Iris pigment epithelial cell (primary cell): ENCODE results near the gene CDRT4.

ENCODE experiments used
- DNase-seq: peaks from one replicate; pipeline ENCODE4 v3.0.0-alpha.2; 2011; ENCODE audit warnings: low read depth

The CDRT4 gene

DNA sequence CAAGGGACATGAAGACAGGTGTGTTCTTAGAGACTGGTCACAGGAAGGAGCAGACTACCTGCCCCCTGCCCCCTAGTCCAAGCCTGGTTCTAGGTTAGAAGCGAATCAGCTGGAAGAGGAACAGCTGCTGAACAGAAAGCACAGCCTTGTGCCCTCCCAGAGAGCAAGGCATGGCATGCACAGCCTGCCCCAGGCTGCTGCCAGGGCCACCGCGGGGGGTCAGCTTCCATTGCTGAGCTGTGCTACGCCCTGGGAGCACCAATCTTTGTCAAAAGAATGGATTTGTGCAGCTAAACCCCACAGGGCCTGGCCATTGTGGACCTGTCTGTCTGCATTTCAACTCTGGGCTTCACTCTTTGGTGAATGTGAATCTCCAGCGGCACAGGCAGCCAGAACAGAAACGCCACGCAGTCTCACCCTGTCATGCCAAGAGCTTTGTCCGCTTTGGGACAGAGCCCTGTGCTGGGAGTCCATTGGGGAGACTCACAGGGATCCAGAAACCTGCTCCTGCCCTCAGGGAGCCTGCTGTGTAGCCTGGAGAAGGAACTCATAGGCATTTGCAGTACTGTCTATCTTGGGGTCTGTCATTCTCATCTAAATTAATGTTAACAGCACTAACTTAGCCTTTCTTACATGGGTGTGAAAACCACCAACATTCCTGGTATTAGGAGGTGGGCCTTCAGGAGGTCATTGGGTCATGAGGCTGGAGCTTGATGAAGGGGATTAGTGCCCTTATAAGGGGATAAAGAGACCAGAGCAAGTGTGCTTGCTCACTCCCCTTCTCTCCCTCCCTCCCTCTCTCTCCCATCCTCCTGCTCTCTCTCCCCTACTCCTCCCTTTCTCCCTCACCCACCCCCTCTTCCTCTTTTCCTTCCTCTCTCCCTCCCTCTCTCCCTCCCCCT, 25.6 kb upstream of the CDRT4 start:
- no peak for DNase-seq

DNA sequence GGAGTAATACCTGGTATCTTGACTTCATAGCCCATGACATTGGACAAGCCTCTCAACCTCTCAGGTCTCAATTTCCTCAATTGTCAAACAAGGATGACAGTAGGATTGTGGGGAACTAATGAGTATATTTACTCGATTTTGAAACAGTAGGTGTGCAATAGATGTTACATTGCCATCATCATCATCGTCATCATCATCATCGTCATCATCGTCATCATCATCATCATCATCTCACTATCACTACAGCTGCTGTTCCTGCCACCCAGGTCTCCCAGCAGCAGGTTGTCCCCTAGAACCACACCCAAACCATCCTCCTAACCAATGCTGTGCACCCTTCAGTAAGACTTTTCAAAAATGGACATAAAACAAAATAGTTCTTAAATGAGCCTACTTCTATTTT, 24.8 kb upstream of the CDRT4 start:
- no peak for DNase-seq

DNA sequence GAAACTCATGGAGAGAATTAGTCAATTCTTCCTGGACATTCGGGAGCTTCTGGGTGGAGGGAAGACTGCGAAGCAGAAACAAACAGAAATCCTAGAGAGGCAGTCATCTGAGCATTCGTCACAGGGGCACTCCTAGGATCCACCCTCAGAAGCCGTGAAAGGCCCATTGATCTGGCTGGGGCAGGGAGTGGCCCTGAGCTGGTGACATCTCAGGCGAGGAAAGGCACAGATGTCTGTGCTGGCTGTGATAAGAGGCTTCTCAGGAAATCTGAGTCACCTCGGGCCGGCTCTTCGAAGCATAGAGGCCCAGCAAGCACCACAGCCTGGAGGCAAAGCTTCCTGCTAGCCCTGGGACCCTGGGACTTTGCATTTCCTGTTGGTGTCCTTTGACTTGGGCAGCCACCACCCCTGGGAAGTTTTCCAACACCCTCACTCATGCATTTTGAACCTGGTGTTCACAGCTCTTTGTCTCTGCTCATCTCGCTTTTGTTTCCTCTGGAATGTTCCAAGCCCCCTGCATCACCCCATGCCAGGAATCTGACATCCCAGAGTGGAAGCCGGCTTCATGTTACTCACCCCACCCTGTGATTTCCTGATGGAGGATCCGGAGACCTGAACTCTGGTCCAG, 23.3 kb upstream of the CDRT4 start:
- DNase-seq: peak; percentile 69

DNA sequence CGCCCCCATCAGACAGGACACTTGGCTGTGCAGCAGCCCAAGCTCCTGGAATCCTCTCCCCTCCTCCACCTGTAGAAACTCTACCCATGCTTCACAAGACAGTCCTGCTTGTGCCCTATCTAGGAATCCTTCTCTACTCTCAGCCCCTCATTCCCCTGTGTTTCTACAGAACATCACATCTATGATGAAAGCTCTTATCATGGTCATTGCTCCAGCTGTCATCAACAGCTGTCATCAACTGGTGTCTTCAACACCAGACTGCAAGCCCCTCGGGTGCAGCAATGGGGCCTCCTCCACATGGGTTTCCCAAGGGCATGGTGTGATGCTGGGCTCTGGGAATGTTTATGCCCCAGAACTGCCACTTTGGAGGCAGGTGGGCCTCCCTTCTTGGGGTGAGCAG, 21.1 kb upstream of the CDRT4 start:
- DNase-seq: no peak

DNA sequence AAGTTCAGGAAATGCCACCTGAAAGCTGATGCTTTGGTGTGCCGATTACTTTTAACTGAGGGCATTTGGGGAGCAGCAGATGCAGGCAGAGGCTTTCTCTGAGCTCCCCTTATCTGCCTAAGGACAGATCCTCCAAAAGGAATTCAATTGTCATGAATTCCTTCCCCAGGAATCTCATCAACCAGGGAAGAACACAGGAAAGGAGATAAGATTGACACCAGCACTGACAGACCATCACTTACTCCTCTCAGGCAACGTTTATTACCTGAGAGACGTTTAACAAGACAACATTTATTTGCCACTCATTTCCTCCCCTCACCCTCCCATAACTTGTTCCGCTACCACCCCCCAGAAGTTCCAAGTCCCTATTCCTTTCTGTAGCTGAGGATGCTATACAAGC, 17.6 kb upstream of the CDRT4 start:
- DNase-seq: no peak

DNA sequence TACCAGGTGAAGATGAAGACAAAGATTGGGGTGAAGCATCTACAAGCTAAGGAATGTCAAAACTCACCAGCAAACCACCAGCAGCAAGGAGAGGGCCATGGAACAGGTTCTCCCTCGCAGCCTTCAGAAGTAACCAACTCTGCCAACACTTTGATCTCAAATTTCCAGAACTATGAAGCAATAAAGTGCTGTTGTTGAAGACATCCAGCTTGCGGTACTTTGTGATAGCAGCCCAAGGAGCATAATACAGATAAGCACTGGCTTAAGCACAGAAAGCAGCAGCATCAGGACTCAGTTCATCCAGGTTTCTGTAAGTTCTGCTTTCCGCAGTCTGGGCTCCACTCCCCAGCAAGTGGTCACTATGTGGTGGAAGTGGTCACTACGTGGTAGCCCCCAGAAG, 16.0 kb upstream of the CDRT4 start:
- no peak for DNase-seq

DNA sequence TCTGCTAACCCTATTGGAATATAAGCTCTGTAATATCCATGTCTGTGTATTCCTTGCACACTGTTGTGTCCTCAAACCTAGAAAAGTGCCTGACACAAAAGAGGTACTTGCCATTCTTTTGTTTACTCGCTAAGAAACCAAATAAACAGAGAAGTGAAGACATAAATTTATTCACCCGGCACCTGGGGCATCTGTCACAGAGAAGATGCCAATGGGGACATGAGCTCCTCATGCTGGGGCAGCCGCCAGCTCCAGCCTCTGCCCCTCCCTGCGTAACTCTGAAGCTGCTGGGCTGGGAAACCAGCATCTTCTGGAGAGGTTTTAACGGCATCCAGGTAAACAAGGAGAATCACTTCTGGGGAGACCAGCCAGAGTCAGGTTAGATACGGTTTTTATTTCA, 15.1 kb upstream of the CDRT4 start:
- no peak for DNase-seq

DNA sequence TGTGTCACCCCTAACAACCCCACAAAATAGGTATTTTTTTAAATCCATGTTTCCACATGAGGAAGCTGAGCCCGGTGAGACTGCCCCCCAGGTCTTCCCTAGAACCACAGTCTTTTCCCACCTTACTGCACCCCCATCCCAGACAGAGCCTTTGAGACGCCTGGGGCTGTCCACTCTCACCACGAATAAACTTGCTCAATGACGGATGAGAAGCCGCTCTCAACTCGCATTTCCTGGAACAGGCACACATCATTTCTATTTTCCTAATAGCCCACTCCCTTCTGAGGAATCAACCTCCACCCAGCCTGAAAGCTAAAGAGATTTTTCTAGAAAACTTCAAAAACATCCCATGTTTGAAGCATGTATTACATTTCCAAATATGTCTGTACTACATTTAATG, 14.1 kb upstream of the CDRT4 start:
- DNase-seq: no peak

DNA sequence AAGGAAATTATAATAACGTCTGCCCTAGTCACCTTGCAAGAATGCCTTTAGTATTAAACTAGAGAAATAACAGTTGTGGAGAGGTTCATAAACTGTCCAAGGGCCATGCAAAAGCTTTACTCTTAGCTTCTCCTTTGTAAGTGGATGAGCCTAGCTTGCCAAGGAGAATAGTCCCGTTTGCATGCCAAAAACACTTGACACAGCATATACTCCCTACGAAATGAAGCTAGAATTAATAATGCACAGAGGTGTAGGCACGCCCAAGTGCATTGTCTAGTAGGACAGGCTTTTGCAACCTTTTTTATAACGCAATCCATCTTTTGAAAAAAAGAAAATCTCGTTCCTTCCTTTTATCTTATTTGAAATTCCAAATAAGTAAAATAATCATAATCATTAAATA, 12.8 kb upstream of the CDRT4 start:
- no peak for DNase-seq

DNA sequence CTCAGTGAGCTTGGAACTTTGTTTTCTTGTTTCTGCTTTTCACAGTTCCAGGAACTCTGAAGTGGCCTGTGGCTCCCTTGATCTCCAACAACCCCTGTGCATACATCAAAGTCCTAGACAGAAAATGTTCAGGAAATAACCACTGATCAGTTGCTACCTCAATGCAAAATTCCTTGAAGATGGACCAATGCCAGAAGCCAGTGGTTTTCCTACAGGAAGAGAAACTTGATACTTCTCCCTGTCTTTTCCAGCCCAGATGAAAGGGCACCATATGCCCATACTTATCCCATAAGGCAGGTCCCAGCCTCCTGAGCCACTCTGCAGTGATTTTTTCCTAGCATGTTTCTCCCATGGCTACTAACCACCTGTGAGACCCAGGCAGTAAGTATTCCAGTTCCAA, 12.3 kb upstream of the CDRT4 start:
- DNase-seq: no peak

DNA sequence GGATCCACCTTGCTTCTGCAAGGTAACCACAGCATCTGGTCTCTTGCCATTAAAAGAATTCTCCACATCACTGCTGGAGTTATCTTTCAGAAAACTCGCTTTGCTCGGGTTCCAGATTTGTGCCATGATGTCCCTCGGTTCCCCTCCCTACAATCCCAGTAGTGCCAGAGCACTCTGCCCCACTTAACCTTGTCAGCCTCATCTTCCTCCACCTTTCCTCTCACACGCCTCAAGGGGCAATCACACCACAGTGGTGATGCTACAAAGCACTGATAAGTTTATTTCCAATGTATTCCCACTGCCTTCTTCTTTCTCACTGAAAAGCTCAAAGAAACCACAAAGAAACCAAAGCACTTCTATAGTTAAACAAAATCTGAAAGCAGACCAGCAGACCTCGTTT, 11.4 kb upstream of the CDRT4 start:
- DNase-seq: no peak

DNA sequence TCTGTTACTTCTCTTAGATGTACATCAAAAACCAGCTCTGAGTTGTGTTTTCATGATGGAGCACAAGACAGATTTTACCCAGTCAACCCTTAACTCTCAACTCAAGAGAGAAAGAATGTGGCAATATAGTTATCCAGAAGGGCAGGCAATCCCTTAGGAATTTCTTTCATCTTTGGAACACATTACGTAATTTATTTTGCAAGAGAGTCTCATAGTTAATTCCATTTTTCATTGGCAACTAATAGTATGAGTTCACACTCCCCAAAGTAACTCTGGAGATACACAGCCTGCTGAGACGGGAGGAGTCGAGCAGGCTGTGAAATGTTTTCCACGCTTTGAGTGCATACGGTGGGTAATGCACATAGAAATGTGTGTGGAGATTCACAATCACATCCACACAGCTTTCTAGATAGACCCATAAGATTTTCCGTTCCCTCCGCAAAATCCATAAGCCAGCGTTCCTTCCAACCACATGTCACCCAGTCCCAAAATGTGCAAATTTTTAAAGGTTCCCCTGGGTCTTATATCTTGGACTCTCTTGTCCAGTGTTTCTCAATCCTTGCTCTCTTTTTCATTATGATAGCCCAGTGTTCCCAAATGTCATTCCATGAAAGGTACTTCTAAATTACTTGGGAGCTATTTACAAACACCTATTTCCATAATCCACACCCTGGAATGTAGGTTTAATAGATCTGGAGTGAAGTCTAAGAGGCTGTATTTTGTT, 8.4 kb upstream of the CDRT4 start:
- peak; percentile 61 for DNase-seq

DNA sequence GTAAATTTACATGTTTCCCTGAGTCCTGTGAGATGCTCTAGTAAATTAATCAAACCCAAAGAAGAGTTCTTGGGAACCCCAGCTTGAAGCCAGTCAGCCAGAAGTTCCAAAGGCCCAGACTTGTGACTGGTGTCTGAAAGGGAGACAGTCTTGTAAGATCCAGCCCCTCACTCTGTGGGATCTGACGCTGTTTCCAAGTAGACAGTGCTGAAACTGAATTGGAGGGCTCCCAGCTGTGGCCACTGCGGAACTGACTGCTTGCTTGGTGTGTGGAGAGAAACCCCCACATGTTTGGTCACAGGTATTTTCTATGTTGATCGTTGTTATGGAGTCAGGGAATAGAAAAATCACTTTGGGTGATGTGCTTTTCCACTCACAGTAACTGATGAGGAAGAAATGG, 5.5 kb upstream of the CDRT4 start:
- no peak for DNase-seq

DNA sequence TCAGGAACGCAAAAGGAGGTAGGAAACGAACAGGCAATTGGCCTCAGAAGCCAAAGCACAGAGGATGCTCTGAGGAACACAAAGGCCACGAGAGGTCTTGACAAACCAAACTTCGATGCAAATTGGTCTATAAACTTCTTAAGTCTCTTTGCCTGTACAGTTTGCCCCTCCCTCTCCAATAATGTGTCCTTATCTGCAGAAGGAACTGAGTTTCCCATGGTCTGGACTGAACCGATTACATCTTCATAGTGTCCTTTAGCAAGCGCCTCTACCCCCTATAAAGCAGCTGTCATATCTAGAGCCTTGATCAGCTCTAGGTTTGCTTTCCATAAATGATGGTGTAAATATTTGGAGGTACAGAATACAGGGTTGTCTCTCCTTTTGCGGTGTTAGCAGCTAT, 3.1 kb upstream of the CDRT4 start:
- DNase-seq: no peak

DNA sequence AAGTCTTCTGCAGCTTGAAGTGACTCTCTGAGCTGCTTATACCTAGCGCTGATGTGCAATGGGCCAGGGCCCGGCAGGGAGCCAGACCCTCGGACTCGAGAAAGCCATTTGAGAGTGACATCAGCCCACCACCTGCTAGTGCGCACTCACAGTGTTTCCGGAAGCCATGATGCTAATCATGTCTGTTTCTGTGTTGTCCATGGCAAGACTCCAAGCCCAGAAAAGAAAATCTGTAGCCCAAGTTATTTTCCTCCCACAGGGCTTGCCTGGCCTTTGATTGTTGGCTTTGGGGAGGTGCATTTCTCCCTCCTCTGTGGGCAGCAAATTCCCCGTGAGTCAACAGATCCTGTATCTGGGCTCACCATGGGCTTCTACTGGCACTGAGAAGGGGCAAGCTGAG, 1.8 kb upstream of the CDRT4 start:
- peak; percentile 63 for DNase-seq

DNA sequence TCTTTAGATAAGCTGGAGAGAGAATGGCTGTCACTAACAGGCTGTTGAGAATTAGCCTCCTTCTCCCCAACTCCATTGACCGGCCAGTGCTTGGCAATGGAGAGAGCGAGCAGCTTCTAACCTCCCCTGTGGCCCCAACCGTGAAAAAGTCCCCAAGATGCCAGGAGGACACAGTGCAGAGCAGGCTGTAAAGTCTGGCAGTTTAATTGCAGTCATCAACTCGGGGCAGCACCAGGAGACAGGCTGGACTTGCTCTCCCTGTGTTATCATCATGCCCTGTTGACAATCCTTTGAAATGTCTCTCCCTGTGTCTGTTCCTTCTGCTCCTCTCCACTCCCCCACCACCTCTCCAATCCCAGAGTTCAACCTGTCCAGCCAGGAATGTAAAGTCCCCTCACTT, 705 bp upstream of the CDRT4 start:
- no peak for DNase-seq

DNA sequence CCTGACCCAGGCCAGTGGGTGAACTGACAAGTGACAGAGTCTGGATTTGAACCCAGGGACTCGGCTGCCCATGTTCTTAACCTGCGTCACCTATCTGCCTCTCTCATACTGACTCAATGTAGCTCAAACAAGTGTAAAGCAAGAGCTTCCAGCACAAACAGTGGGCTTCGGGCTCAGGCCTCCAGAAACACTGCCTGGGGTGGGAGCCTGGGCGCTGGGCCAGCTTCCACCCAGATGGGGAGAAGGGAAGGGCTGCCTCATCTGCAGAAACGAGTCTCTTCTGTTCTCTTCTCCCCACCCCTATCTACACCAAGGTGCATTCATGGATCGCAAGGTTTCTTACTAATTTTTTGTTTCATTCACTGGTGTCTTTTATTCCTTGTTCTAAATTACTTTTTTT, 1.3 kb downstream of the CDRT4 start:
- no peak for DNase-seq

DNA sequence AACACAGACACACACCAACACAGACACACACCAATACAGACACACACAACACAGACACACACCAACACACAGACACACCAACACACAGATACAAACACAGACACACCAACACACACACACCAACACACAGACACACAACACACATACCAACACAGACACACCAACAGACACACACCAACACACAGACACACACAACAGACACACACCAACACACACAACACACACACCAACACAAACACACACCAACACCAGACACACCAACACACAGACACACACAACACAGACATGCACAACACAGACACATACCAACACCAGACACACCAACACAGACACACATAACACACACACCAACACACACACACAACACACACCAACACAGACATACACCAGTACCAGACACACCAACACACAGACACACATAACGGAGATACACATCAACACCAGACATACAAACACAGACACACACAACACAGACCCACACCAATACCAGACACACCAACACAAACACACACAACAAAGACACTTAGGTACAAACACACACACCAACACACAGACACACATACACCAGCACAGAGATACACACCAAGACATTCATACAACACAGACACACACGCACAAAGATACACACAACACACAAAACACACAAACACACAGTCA, 2.2 kb downstream of the CDRT4 start:
- DNase-seq: no peak

DNA sequence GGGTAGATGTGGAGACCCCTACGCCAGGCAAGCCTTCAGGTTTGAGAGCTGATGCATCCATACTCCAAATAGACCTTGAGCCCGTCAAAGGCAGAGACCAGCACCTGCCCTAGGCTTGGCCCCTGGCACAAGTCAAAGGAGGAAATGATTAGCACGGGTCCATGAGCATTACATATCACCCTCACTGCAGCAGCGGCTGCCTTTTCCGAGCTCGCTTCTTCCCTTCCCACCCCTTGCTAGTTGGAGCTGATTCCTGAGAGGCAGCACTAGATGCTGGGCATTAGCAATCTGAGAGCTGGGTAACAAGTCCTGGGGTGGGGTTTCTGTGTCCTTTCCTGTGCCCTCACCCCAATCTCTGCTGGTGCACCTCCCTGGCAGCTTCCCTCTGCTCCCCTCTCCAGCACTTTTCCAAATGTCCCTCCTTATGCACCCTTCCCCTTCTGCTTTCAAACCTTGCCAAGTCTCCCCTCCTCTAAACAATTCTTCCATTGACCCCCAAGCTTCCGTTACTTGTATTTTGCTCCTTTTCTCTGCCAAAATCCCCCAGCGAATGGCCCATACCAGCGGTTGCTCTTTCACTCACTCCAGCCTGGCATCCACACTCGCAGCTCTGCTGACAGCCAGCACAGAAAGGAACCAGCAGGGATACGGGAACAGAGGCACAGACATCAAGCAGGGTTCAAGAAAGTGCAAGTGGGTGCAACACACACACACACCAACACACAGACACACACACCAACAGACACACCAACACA, 3.0 kb downstream of the CDRT4 start:
- DNase-seq: no peak

DNA sequence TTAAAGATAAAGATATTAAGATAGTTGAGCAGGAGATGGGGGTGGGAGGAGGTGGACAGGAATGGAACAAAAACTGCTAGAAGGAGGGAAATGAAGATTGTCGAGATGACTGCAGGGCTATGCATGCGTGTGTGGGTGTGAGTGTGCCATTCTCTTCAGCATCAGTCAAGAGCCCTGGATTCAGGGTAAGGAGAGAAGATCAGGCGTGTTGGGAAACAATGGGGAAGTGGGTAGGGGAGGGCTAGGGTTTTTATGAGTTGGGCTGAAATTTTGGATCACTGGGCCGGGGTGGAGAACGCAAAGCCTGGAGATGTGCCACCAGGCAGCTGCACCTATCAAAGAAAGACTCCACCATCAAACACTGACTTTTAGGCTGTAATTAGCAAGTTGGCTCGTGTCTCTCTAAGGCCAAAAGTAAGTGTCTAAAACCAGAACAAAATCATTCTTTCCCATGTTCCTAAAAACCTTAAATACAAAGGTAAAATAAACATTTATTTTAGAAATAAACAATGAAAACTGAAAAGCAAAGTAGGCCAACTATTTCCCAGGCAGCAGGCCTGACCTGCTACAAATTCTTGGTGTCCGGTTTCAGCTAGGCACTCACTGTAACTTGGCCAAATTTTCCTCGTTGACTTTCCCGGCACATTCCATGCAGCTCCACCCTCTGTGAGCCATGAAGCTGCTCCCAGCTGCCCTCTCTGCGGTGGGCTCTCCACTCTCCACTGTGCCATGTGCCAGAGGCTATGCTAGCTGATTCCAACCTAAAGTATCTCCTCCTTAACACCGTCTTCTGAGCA, 4.2 kb downstream of the CDRT4 start:
- peak; percentile 68 for DNase-seq

DNA sequence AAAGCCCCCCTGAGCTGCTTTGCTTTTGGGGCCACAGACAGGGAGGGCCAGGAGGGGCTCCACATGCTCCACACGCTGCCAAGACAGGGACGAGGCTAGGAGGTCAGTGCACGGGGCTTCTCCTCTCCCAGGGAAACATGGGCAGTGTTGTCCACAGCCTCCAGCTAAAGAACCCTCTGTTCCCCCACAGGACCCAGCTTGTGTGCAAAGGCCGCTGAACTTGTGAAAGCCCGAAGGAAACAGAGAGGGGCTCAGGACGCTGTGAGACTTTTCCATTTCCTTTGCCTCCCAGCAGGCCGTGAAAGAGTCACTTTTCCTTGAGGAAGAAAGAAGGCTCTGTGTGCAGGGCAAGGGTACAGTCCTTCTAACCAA, 9.7 kb downstream of the CDRT4 start:
- no peak for DNase-seq
